GM18526 (cell line): Measurements from ENCODE around the gene C1QBP.

ENCODE experiments used
- POLR2A ChIP-seq: IDR thresholded peaks from 3 replicates; pipeline ENCODE4 v1.6.1; 2011; ENCODE audit not compliant: insufficient read length; ENCODE audit errors: extremely low read depth

The C1QBP gene

DNA sequence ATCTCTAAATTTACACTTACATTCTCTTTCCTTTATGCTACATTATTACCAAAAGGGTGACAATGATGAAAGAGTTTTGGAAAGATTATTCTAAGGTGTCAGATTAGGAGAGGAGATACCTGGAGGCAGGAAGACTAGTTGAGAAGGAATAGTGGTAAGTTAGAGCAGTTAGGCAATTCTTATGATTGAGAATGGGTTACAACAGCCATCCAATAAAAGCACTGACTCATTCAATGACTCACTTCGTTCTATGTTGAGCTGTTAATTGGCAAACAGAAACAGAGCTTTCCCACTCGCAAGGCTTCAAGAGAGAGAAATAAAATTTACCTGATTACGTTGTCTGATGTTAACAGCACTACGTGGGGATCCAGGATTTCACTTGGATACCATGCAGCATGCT is 25.3 kb downstream of the C1QBP start:
- TF ChIP-seq POLR2A = no peak

GRCh38 chr17:5410594-5411272 is 28.2 kb downstream of the C1QBP start:
- no peak for TF ChIP-seq POLR2A

GRCh38 chr17:5408186-5408585 is 30.8 kb downstream of the C1QBP start:
- no peak for TF ChIP-seq POLR2A

DNA sequence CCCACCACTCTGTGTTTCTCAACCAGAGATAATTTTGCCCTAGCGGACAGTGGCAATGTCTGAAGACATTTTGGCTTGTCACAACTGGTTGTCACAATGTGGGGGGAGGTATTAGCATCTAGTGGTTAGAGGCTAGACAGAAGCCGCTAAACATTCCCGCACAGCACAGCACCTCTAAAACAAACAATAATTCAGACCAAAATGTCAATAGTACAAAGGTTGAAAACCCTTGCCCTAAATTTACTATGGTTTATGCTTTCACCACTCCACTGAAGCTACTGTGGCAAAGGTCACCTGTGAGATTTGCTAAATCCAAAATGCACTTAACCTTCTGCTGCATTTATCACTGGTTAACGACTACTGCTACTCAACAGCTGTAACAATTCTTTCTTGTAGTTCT is 33.6 kb downstream of the C1QBP start:
- TF ChIP-seq POLR2A = no peak

DNA sequence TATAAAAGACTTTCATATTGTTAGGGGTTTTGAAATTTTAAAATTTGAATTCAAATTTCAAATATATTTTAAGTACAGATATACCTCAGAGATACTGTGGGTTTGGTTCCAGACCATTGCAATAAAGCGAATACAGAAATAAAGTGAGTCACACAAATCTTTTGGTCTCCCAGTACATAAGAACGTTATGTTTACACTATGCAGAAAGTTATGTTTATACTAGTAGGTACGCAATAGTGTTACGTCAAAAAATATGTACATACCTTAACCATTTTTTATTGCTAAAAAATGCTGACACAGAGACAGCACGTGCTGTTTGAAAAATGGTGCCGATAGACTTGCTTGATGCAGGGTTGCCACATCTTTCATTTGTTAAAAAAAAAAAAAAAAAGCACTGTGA is 39.2 kb downstream of the C1QBP start:
- TF ChIP-seq POLR2A = no peak

DNA sequence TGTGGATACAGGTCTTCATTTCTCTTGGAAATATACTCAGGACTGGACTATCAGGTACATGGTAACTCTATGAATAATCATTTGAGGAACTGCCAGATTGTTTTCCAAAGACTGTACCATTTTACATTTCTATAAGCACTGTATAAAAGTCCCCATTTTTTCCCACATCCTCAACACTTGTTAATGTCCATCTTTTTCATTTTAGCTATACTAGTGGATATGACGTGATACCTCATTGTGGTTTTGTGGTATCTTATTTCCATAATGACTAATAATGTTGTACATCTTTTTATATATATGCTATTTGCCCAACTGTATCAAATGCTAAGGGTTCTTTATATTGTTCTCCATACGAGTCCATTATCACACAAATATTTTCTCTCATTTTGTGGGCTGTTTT is 42.3 kb downstream of the C1QBP start:
- no peak for TF ChIP-seq POLR2A

DNA sequence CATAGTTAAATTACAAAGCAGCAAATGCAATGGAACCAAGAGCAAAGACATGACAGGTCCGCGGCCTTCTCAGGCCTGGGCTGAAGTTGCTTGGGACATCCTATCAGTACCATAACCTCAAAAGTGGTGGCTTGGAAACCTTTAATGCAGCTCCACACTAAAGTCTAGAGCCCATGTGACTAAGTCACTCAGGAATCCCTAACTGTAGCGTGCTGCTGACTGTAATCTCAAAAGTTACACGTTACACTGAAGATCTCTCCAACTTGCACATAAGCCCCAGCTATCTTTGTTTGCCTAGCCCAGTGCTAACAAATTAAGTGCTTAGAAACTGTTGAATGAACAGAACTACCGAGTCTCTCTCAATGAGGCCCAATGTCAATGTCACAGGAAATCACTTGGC is 47.3 kb downstream of the C1QBP start:
- no peak for TF ChIP-seq POLR2A
